HFFc6 (cell line): ENCODE measurements around the gene MSANTD7. TPM values are rescaled to one million over a fixed set of nuclear protein-coding genes. Genes with fewer than 3 reads are reported as not detected.

ENCODE experiments used
- DNase-seq: peaks from one replicate; pipeline ENCODE4 v3.0.0-alpha.2; 2018
- H3K27ac Mint-ChIP-seq: 2 replicates; pipeline ENCODE4 v1.8.0; 2020; ENCODE audit warnings: mild to moderate bottlenecking, mixed read lengths
- H3K27me3 Mint-ChIP-seq: 2 replicates; pipeline ENCODE4 v1.8.0; 2021; ENCODE audit warnings: mild to moderate bottlenecking, moderate library complexity, mixed read lengths; ENCODE audit not compliant: insufficient read depth
- H3K36me3 Mint-ChIP-seq: 2 replicates; pipeline ENCODE4 v1.8.0; 2021; ENCODE audit warnings: low read depth, mixed read lengths
- H3K4me1 Mint-ChIP-seq: 2 replicates; pipeline ENCODE4 v1.8.0; 2020; ENCODE audit warnings: low read depth, mixed read lengths
- H3K4me3 Mint-ChIP-seq: 2 replicates; pipeline ENCODE4 v1.8.0; 2020; ENCODE audit warnings: mild to moderate bottlenecking, moderate library complexity, mixed read lengths
- H3K9me3 Mint-ChIP-seq: 2 replicates; pipeline ENCODE4 v1.8.0; 2020; ENCODE audit warnings: mild to moderate bottlenecking, mixed read lengths
- CTCF ChIP-seq: fragments of 200-600 bp; sonication (generic); IDR thresholded peaks from 2 replicates; pipeline ENCODE4 v1.5.0; 2021; ENCODE audit warnings: antibody characterized with exemption, mild to moderate bottlenecking
- total RNA-seq, 6 experiments: library from RNA; stranded (reverse); fragmentation: NEBNext Ultra II Directional; extraction: Animal tissue kit (Norgen Biotek cat#: 25700); gene quantifications; 2 replicates in 1 of 6; 3 replicates in 5 of 6; pipeline ENCODE4 v1.2.3, GENCODE V29; 2021

Gene MSANTD7
- total RNA-seq, 6 experiments from 2014 or later, result 11.0 to 14.5 (median 12.4) TPM

GRCh38 chr10:14839305-14839695 is 1.2 kb downstream of the MSANTD7 start:
- DNase-seq, result no peak
- peaks cover 15% of the 10 kb centered on the region for H3K36me3 Mint-ChIP-seq
- no peaks in the 10 kb centered on the region for H3K27me3 Mint-ChIP-seq
- peak overlapping the region; percentile 91 for H3K4me3 Mint-ChIP-seq
- H3K9me3 Mint-ChIP-seq, result no peaks in the 10 kb centered on the region
- peaks cover 20% of the 10 kb centered on the region for H3K4me1 Mint-ChIP-seq
- peak overlapping the region; percentile 86 for H3K27ac Mint-ChIP-seq
- TF ChIP-seq CTCF, result no peak

GRCh38 chr10:14840178-14840577 is 2.1 kb downstream of the MSANTD7 start:
- Mint-ChIP-seq H3K9me3 (no peaks in the 10 kb centered on the region), H3K4me3 (peak overlapping the region; percentile 91), H3K27ac (no peak overlapping the region), H3K4me1 (peaks cover 20% of the 10 kb centered on the region), H3K36me3 (peaks cover 21% of the 10 kb centered on the region), H3K27me3 (no peaks in the 10 kb centered on the region)
- no peak for TF ChIP-seq CTCF
- no peak for DNase-seq

- Mint-ChIP-seq H3K9me3 (no peaks in the 10 kb centered on the region), H3K27ac (no peak overlapping the region), H3K4me3 (no peak overlapping the region), H3K36me3 (peaks cover 23% of the 10 kb centered on the region), H3K27me3 (no peaks in the 10 kb centered on the region), H3K4me1 (peaks cover 13% of the 10 kb centered on the region)
- no peak for DNase-seq
- no peak for TF ChIP-seq CTCF
Observed at GRCh38 chr10:14843327-14843988, 5.4 kb downstream of the MSANTD7 start.

GRCh38 chr10:14844948-14845347 is 6.8 kb downstream of the MSANTD7 start:
- no peaks in the 10 kb centered on the region for H3K9me3 Mint-ChIP-seq
- no peaks in the 10 kb centered on the region for H3K27me3 Mint-ChIP-seq
- peaks cover 28% of the 10 kb centered on the region for H3K36me3 Mint-ChIP-seq
- no peak overlapping the region for H3K27ac Mint-ChIP-seq
- no peak for TF ChIP-seq CTCF
- peaks cover 4% of the 10 kb centered on the region for H3K4me1 Mint-ChIP-seq
- no peak for DNase-seq
- no peak overlapping the region for H3K4me3 Mint-ChIP-seq

GRCh38 chr10:14852236-14852635 is 14.1 kb downstream of the MSANTD7 start:
- Mint-ChIP-seq H3K4me1 (no peaks in the 10 kb centered on the region), H3K4me3 (no peak overlapping the region)

More at GRCh38 chr10:14852236-14852635, 14.1 kb downstream of the MSANTD7 start:
- no peaks in the 10 kb centered on the region for H3K27me3 Mint-ChIP-seq
- TF ChIP-seq CTCF, result no peak
- no peak overlapping the region for H3K27ac Mint-ChIP-seq
- peaks cover 5% of the 10 kb centered on the region for H3K36me3 Mint-ChIP-seq
- DNase-seq, result no peak
- H3K9me3 Mint-ChIP-seq, result no peaks in the 10 kb centered on the region
